GM12874 (cell line): Measurements from ENCODE around the gene DDAH2.

Source experiments
- CTCF ChIP-seq: IDR thresholded peaks from 2 replicates; pipeline ENCODE4 v1.5.1; 2011; ENCODE audit warnings: low read depth, mild to moderate bottlenecking, control low read depth, low read length, moderate library complexity; ENCODE audit not compliant: insufficient read depth

DDAH2 gene

GRCh38 chr6:31677955-31678354, 51.1 kb downstream of the DDAH2 start:
- no peak for TF ChIP-seq CTCF
